Left renal pelvis (tissue), 4 donors: ENCODE results near the gene AHNAK2. TPM values are rescaled to one million over a fixed set of nuclear protein-coding genes. Genes with fewer than 3 reads are reported as not detected.

Experiments used
- DNase-seq, 4 donors: peaks; one replicate each; pipeline ENCODE4 v3.0.0-alpha.2; 2013; ENCODE audit warnings: low read depth in 4 of 4, low spot score in 3 of 4
- polyA plus RNA-seq, 4 donors: library from polyadenylated mRNA; unstranded; fragments of 120-200 nt; gene quantifications; one replicate each; pipeline ENCODE4 v1.2.1, GENCODE V29; 2013; ENCODE audit not compliant: insufficient read length in 4 of 4

The AHNAK2 gene
- polyA plus RNA-seq, 4 donors, result 1.5 to 7.2 (median 2.4) TPM

DNA sequence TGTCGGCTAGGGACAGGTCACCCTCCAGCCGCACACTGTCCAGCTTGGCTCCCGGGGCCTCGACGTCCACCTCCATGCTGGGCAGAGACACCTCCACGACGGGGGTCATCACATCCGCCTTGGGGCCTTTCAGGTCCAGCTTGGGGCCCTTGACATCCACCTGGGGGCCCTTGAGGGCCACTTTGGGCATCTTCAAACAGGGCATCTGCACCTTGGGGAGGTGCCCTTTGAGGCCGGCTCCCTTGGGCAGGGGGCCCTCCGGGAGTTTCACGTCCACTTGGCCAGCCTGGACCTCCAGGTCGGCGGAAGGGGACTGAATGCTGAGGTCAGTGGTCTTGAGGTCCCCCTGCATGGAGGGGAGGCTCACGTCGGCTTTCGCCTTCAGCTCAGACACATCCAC is 35.6 kb downstream of the AHNAK2 start:
- DNase-seq, result no peak

- DNase-seq, result no peak
Measured at GRCh38 chr14:104941508-104942365, 36.4 kb downstream of the AHNAK2 start.

DNA sequence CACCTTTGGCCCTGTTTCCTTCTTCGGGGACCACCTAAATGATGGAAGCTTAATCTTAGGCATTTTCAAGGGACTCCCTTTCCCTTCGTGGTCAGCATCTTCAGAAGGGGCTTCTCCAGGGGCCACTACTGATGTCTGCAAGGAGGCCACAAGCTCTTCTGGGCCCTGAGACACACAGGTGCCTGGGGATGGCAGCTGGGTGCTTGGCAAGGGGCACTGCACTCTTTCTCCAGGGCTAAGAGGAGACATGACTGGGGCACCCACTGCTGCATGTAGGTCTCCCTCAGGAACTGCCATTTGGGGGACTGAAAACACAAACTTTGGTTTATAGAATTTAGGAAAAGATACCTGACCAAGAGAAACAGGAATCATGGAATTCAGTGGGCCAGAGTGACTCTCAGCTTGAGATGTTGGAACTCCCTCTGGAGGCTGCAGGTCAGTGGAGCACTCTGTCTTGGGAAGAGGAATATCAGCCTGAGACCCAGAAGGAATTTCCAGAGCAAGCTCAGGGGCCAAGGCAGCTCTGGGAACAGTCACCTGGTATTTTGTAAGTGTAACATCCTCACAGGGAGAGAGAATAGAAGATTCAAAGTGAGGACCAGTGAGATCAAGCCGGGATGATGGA is 37.5 kb downstream of the AHNAK2 start:
- no peak for DNase-seq

DNA sequence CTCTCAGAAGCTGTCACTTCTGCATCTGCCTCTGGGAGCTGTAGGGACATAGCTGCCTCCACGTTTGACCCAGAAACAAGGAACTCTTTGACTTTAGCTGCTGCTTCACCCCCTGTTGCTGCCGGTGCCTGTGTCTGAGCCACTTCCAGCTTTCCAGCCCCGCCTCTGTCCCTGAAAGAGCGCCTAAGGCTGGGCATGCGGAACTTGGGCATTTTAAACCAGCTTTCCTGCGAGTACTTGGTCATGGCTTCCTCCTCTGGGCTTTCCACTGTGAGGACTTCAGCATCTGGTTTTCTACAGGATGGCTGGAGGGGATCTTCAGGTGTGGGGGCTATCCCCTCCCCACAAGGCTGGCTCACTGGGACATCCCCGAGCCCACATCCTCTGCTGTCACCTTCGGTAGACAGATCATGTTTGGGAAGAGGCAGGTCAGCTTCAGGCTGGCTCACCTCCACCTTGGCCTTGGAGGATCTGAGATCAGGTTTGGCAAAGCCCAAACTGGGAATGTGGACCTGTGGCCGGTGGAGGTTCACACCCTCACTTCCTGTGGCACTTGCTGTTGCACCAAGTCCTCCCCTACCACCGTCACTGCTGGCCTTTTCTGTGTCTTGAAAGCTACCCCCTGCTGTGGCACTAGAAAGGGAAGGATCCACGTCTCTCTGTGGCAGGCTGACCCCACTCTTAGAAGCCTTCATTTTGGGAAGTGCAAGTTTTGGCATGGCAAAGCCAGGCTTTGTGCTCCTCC is 38.3 kb downstream of the AHNAK2 start:
- no peak for DNase-seq

DNA sequence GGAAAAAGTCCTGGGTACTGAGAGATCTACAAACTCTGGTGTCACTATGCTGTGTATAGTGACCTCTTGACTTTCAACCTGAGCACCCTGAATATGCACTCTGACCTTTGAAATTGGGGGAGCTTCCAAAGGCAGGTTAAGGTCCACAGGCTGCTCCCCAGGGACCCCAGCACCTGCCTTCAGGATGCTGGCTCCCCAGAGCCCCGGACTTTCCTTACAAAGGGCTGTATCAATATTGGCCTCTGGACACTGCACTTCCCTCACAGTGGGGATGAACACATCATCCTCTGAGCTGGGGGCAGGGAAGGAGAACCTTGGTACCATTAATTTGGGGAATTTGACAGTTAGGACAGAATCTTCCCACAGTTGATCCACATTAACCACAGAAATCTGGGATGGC is 39.2 kb downstream of the AHNAK2 start:
- DNase-seq, result no peak

DNA sequence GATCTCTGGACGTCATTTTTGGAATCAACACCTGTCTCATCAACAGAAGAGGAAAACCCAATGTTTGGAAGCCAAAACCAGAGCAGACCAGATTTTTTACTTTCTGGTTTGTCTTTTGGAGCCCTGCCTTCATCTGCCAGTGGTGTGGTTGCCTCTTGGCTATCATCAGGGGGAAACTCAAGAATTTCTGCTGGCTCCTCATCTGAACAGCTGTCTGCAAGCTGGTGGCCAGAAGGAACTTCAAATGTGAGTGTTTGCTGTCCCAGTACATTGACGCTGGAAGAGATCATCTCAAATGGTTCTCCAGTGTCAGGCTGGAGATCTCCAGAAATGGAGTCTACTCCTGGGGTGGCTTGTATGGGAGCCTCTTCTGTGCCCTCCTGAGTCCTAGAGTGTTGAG is 39.7 kb downstream of the AHNAK2 start:
- no peak for DNase-seq

DNA sequence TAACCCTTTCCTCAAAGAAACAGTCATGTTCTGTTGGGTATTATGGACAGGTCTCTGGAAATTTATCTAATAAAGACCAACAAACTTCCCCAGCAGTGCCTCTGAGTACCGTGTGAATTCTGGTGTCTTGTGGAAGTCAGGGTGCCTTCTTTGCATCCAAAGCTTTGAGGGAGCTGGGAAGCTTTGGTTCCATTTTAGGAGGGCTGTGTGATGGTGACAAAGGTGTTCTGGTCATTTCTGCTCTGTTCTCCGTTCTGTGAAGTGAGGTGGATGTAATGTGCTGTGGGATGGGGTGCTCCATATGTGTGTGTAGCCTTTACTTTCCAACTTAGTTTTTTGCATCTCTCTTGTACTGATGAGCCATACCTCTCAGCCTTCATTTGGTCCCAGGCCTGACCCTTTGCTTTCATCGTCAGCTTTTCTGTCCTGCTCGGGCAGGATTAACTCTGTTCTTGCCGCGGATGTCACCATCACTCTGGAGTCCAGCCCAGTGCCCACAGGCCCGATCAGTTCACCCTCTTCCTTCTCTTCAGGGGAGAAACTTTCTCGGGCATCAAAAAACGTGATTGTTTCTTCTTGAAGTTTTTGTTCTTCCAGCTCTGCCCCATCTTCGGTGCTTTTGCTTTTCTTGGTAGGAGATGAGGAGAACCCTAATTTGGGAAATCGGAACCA is 40.3 kb downstream of the AHNAK2 start:
- no peak for DNase-seq

DNA sequence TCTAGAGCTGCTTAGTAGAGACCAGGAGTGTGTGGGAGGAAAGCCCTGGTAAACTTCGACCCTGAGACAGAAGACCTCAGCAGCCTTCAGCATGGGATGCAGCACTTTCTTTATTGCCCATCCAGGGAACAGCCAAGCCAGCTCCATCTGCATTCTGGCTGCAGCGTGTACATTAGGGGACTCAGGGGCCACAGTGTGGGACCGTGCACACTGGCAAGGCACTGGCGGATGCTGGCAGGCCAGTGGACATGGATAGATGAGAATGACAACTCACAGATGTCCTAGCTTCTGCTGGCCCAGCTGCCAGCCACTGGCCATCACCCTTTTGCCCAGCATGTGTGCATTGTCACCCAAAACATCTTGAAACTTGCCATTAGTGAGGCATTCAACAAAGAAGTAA is 41.0 kb downstream of the AHNAK2 start:
- DNase-seq, result no peak

DNA sequence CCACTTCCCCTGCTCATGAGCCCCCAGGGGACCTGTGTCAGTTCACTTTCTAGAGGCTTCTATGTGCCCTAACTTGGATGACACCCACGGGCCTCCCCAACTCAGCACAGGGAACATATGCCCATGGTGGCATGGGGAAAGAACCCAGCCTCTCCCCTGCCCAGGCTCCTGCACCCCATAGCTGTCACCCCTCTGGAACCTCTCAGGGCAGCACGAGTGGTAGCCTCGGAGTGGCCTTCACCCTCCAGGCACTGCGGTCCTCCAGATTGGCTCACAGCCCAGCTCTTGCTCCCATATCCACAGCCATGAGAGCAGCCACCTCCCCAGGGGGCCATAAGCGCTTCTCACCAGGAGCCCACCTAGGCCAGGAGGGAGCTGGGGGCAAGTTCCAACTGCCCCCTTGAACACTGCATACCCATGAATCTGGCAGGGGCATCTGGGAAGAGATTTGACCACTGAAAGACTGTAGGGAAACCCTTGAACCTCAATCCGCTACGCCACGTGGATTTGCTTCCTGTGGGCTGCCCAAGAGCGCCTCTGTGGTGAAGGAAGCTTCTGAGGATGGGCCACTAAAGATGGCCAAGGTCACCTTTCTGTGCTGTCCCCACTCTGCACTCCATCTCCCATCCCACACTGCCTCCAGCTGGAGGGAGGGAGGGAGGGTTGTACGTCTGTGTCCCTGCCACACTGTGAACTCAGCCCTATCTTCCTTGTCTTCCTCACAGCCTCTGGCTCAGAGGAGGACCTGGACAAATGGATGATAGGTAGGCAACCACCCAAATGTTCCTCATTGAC is 41.6 kb downstream of the AHNAK2 start:
- no peak for DNase-seq

GRCh38 chr14:104935955-104936354 is 42.2 kb downstream of the AHNAK2 start:
- no peak for DNase-seq

DNA sequence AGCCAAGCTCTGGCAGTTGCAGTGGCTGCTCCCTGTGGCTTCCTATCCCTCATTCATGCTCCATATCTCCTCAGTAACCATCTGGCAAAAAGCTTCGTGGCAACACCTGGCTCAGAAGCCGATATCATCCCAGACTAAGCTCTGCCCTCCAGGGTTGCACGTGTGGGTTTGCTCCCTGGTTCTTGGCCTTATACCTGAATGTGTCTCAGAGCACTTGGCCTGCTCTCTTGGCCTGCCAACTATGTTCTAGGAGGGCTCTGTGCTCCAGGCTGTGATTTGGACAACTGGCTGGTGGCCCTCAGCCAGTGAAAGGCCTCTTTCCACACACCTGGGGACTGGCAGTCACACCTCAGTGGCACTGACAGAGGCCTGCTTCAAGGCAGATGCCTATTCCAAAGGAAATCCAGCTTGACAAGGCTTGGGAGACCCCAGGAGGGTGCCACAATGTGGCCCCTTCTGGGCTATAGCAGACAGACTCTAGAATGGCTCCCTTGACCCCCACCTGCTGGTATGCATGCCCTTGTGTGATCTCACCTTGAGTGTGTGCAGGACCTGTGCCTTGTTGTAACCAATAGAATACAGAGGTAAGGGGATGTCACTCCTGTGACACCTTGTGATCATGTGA is 43.0 kb downstream of the AHNAK2 start:
- no peak for DNase-seq

- DNase-seq, result no peak
Measured at GRCh38 chr14:104933746-104934733, 44.1 kb downstream of the AHNAK2 start.

DNA sequence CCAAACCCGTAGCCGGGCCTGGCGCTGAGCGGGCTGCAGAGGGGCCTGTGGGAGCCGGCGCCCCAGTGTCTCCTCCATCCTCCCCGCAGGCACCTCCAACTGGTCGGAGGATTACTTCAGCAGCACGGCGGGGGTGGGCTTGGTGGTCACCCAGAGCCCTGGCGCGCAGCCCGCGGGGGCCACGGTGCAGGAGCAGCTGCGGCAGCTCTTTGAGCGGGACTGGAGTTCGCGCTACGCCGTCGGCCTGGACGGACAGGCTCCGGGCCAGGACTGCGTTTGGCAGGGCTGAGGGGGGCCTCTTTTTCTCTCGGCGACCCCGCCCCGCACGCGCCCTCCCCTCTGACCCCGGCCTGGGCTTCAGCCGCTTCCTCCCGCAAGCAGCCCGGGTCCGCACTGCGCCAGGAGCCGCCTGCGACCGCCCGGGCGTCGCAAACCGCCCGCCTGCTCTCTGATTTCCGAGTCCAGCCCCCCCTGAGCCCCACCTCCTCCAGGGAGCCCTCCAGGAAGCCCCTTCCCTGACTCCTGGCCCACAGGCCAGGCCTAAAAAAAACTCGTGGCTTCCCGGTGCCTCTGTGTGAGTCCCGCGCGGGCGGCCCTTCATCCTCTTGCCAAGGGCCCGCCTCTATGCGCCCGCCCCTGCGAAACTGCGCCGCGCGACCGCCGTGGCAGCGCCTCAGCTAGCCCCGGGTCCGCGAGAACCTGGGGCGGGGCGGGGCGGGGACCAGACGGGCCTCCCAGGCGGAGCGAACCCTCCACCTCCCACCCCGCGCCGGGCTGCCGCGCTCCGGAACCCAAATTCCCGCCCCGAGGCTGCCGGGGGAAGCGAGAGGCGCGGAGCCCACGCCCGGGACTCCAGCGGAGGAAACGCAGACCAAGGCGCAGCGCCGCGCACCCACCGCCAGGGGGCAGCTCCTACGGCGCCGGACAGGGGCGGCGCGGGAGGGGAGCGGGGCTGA is 45.2 kb downstream of the AHNAK2 start:
- peak; percentile 44 to 74 (median 70) for DNase-seq

DNA sequence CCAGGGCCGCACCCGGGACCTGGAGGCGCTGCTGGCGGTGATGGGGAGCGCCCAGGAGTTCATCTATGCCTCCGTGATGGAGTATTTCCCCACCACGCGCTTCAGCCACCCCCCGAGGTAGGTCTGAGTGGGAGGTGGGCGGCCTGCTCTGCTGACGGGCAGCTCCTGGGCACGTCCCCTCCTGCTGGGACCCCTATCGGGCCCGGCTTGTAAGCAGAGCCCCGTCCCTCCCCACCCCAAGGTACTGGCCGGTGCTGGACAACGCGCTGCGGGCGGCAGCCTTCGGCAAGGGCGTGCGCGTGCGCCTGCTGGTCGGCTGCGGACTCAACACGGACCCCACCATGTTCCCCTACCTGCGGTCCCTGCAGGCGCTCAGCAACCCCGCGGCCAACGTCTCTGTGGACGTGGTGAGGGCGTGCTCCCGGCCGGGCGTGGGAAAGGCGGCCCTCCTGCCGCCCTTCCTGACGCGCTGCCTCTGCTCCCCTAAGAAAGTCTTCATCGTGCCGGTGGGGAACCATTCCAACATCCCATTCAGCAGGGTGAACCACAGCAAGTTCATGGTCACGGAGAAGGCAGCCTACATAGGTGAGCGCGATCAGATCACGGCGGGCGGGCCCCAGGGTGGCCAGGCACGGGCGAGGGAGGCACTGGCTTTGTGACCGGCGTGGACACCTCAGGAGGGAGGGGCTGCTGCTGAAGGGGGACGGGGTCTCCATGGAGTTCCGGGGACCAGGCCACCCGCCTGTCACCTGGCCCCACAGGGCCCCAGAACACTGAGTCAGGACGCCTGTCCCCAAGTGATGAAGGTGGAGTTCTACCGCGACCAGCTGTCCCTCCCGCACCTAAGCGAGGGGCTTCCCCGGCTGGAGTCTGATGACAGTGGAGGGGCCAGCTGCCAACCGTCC is 46.2 kb downstream of the AHNAK2 start:
- DNase-seq, result no peak

DNA sequence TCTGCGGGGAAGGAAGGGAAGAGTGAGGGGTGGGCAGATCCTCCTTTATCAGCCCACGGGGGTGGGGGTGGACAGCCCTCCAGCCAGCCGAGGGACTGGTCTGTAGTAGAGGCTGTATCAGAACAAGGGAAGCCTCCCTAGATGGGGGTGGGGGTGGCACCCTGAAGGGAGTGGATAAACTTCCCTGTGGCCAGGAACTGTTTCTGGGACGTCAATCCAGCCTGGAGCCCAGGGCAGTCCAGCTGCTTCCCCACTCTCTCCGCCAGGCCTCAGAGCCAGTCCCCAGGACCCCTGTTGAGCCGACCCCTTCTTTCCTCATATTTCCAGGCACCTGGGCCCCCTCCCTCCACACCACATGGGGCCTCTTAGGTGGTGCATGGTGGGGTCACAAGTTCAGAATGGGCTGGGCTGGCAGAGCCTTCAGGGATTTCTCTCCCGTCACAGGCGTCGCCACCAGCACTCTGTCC is 46.8 kb downstream of the AHNAK2 start:
- no peak for DNase-seq
